ENCODE data around the gene ROPN1. TPM values are rescaled to one million over a fixed set of nuclear protein-coding genes. Genes with fewer than 3 reads are reported as not detected.

ROPN1 gene
- total RNA-seq, 2 experiments from 2014 or later: not detected

- POLR2A ChIA-PET: no interaction called here
Measured at GRCh38 chr3:123961508-123961856, 30.4 kb downstream of the ROPN1 start.

GRCh38 chr3:123960781-123961507 is 31.0 kb downstream of the ROPN1 start, which contains the start of gene CCDC14:
CCDC14 (minus strand) TSS chr3:123961229; CDS start chr3:123961173, 56 bp downstream.
- Mint-ChIP-seq H3K27ac (peak within 1 kb of the TSS; percentile 96), H3K27me3 (ENCODE audit: low read depth) (peaks cover 26% of the 10 kb centered on the region), H3K36me3 (ENCODE audit: low read depth) (peaks cover 4% of the 10 kb centered on the region), H3K9me3 (ENCODE audit: insufficient read depth) (no peaks in the 10 kb centered on the region), H3K4me3 (peak within 1 kb of the TSS; percentile 97), H3K4me1 (ENCODE audit: low read depth) (peaks cover 23% of the 10 kb centered on the region)
- CTCF ChIA-PET: interaction anchor here (0.8 to 1.3 kb wide), 3 partner anchors 15 to 72 kb away, joined by 3 to 4 read pairs (median 3); partner anchors contain the start of gene KALRN
- ATAC-seq (peak; percentile 92), DNase-seq (peak; percentile 80)
- POLR2A ChIA-PET: interaction anchor here (0.9 kb wide), 1 partner anchor 18 kb away, joined by 3 read pairs; no protein-coding TSS in a partner anchor

More at GRCh38 chr3:123961508-123961856, 30.4 kb downstream of the ROPN1 start:
- CTCF ChIA-PET: interaction anchor here (0.8 kb wide), 1 partner anchor 19 kb away, joined by 3 read pairs; no protein-coding TSS in a partner anchor
- H3K27ac Mint-ChIP-seq: peak overlapping the region; percentile 96
- no peak for ATAC-seq
- H3K36me3 Mint-ChIP-seq (ENCODE audit: low read depth): peaks cover 4% of the 10 kb centered on the region
- no peak for DNase-seq
- H3K27me3 Mint-ChIP-seq (ENCODE audit: low read depth): peaks cover 26% of the 10 kb centered on the region
- H3K9me3 Mint-ChIP-seq (ENCODE audit: insufficient read depth): no peaks in the 10 kb centered on the region
- H3K4me3 Mint-ChIP-seq: peak overlapping the region; percentile 97
- H3K4me1 Mint-ChIP-seq (ENCODE audit: low read depth): peaks cover 23% of the 10 kb centered on the region

- ChIA-PET POLR2A (no interaction called here), CTCF (no interaction called here)
- Mint-ChIP-seq H3K9me3 (ENCODE audit: insufficient read depth) (no peaks in the 10 kb centered on the region), H3K4me3 (no peak overlapping the region), H3K27me3 (ENCODE audit: low read depth) (no peaks in the 10 kb centered on the region), H3K36me3 (ENCODE audit: low read depth) (peaks cover 23% of the 10 kb centered on the region), H3K27ac (no peak overlapping the region), H3K4me1 (ENCODE audit: low read depth) (peaks cover 4% of the 10 kb centered on the region)
- ATAC-seq (no peak), DNase-seq (no peak)
Measured at GRCh38 chr3:123953735-123954134, 38.2 kb downstream of the ROPN1 start.

GRCh38 chr3:123952844-123953520 is 38.9 kb downstream of the ROPN1 start:
- ChIA-PET POLR2A (no interaction called here), CTCF (interaction anchor here (2.3 kb wide), 1 partner anchor 12 kb away, joined by 6 read pairs; no protein-coding TSS in a partner anchor)
- Mint-ChIP-seq H3K9me3 (ENCODE audit: insufficient read depth) (no peaks in the 10 kb centered on the region), H3K4me3 (no peak overlapping the region), H3K4me1 (ENCODE audit: low read depth) (no peaks in the 10 kb centered on the region), H3K27ac (no peak overlapping the region), H3K27me3 (ENCODE audit: low read depth) (no peaks in the 10 kb centered on the region), H3K36me3 (ENCODE audit: low read depth) (peaks cover 27% of the 10 kb centered on the region)
- DNase-seq: no peak
- no peak for ATAC-seq

GRCh38 chr3:123951522-123952447 is 40.1 kb downstream of the ROPN1 start:
- ATAC-seq (no peak), DNase-seq (no peak)
- H3K36me3 Mint-ChIP-seq (ENCODE audit: low read depth): peaks cover 30% of the 10 kb centered on the region
- H3K27me3 Mint-ChIP-seq (ENCODE audit: low read depth): no peaks in the 10 kb centered on the region
- no peaks in the 10 kb centered on the region for H3K9me3 Mint-ChIP-seq (ENCODE audit: insufficient read depth)
- ChIA-PET CTCF (interaction anchor here (2.3 kb wide), 1 partner anchor 11 kb away, joined by 6 read pairs; no protein-coding TSS in a partner anchor), POLR2A (no interaction called here)
- no peak overlapping the region for H3K27ac Mint-ChIP-seq
- no peaks in the 10 kb centered on the region for H3K4me1 Mint-ChIP-seq (ENCODE audit: low read depth)
- H3K4me3 Mint-ChIP-seq: no peak overlapping the region

- ChIA-PET POLR2A (no interaction called here), CTCF (interaction anchor here (1.2 kb wide), 1 partner anchor 21 kb away, joined by 3 read pairs; no protein-coding TSS in a partner anchor)
- ATAC-seq (no peak), DNase-seq (no peak)
- no peaks in the 10 kb centered on the region for H3K4me1 Mint-ChIP-seq (ENCODE audit: low read depth)
- H3K27me3 Mint-ChIP-seq (ENCODE audit: low read depth): no peaks in the 10 kb centered on the region
- no peak overlapping the region for H3K27ac Mint-ChIP-seq
- H3K36me3 Mint-ChIP-seq (ENCODE audit: low read depth): peaks cover 31% of the 10 kb centered on the region
- H3K4me3 Mint-ChIP-seq: no peak overlapping the region
- H3K9me3 Mint-ChIP-seq (ENCODE audit: insufficient read depth): no peaks in the 10 kb centered on the region
Measured at GRCh38 chr3:123949641-123950040, 42.3 kb downstream of the ROPN1 start.

GRCh38 chr3:123948449-123948848 is 43.5 kb downstream of the ROPN1 start:
- DNase-seq (no peak), ATAC-seq (no peak)
- H3K9me3 Mint-ChIP-seq (ENCODE audit: insufficient read depth): no peaks in the 10 kb centered on the region
- no peaks in the 10 kb centered on the region for H3K27me3 Mint-ChIP-seq (ENCODE audit: low read depth)
- POLR2A ChIA-PET: no interaction called here
- H3K27ac Mint-ChIP-seq: no peak overlapping the region
- H3K4me3 Mint-ChIP-seq: no peak overlapping the region
- peaks cover 36% of the 10 kb centered on the region for H3K36me3 Mint-ChIP-seq (ENCODE audit: low read depth)
- CTCF ChIA-PET: no interaction called here
- no peaks in the 10 kb centered on the region for H3K4me1 Mint-ChIP-seq (ENCODE audit: low read depth)

GRCh38 chr3:123947482-123947881 is 44.4 kb downstream of the ROPN1 start:
- ATAC-seq (no peak), DNase-seq (no peak)
- Mint-ChIP-seq H3K36me3 (ENCODE audit: low read depth) (peaks cover 35% of the 10 kb centered on the region), H3K9me3 (ENCODE audit: insufficient read depth) (no peaks in the 10 kb centered on the region), H3K4me3 (no peak overlapping the region), H3K4me1 (ENCODE audit: low read depth) (no peaks in the 10 kb centered on the region), H3K27ac (no peak overlapping the region), H3K27me3 (ENCODE audit: low read depth) (no peaks in the 10 kb centered on the region)
- CTCF ChIA-PET: no interaction called here
- POLR2A ChIA-PET: no interaction called here

GRCh38 chr3:123941542-123941941 is 50.4 kb downstream of the ROPN1 start:
- ATAC-seq (no peak), DNase-seq (no peak)
- no peaks in the 10 kb centered on the region for H3K9me3 Mint-ChIP-seq (ENCODE audit: insufficient read depth)
- no peak overlapping the region for H3K27ac Mint-ChIP-seq
- H3K36me3 Mint-ChIP-seq (ENCODE audit: low read depth): peaks cover 46% of the 10 kb centered on the region
- no peak overlapping the region for H3K4me3 Mint-ChIP-seq
- H3K4me1 Mint-ChIP-seq (ENCODE audit: low read depth): no peaks in the 10 kb centered on the region
- ChIA-PET CTCF (interaction anchor here (0.7 to 1.8 kb wide), 7 partner anchors 10 to 135 kb away, joined by 3 to 6 read pairs (median 3); partner anchors contain the start of gene KALRN), POLR2A (no interaction called here)
- no peaks in the 10 kb centered on the region for H3K27me3 Mint-ChIP-seq (ENCODE audit: low read depth)

GRCh38 chr3:123941121-123941520 is 50.8 kb downstream of the ROPN1 start:
- Mint-ChIP-seq H3K27ac (no peak overlapping the region), H3K4me1 (ENCODE audit: low read depth) (no peaks in the 10 kb centered on the region), H3K27me3 (ENCODE audit: low read depth) (no peaks in the 10 kb centered on the region), H3K36me3 (ENCODE audit: low read depth) (peaks cover 43% of the 10 kb centered on the region), H3K4me3 (no peak overlapping the region), H3K9me3 (ENCODE audit: insufficient read depth) (no peaks in the 10 kb centered on the region)
- no peak for ATAC-seq
- POLR2A ChIA-PET: no interaction called here
- CTCF ChIA-PET: interaction anchor here (0.7 to 1.8 kb wide), 8 partner anchors 10 to 136 kb away, joined by 3 to 6 read pairs (median 3); partner anchors contain the start of gene KALRN
- no peak for DNase-seq

GRCh38 chr3:123939706-123940105 is 52.2 kb downstream of the ROPN1 start:
- H3K4me3 Mint-ChIP-seq: no peak overlapping the region
- H3K27me3 Mint-ChIP-seq (ENCODE audit: low read depth): no peaks in the 10 kb centered on the region
- no peak overlapping the region for H3K27ac Mint-ChIP-seq
- H3K4me1 Mint-ChIP-seq (ENCODE audit: low read depth): no peaks in the 10 kb centered on the region
- H3K9me3 Mint-ChIP-seq (ENCODE audit: insufficient read depth): no peaks in the 10 kb centered on the region
- ChIA-PET POLR2A (no interaction called here), CTCF (no interaction called here)
- peaks cover 40% of the 10 kb centered on the region for H3K36me3 Mint-ChIP-seq (ENCODE audit: low read depth)
- ATAC-seq: no peak
- no peak for DNase-seq

Data from activated CD8-positive, alpha-beta T cell treated with anti-CD3 and anti-CD28 coated beads, Interleukin-2, amount 10 ng/mL, durations not matched to agents 7 days and 5 days (primary cell).